ENCODE data around the gene DCDC2B. TPM values are rescaled to one million over a fixed set of nuclear protein-coding genes. Genes with fewer than 3 reads are reported as not detected.

DCDC2B gene
- total RNA-seq, 4 donors from 2014 or later: not detected

DNA sequence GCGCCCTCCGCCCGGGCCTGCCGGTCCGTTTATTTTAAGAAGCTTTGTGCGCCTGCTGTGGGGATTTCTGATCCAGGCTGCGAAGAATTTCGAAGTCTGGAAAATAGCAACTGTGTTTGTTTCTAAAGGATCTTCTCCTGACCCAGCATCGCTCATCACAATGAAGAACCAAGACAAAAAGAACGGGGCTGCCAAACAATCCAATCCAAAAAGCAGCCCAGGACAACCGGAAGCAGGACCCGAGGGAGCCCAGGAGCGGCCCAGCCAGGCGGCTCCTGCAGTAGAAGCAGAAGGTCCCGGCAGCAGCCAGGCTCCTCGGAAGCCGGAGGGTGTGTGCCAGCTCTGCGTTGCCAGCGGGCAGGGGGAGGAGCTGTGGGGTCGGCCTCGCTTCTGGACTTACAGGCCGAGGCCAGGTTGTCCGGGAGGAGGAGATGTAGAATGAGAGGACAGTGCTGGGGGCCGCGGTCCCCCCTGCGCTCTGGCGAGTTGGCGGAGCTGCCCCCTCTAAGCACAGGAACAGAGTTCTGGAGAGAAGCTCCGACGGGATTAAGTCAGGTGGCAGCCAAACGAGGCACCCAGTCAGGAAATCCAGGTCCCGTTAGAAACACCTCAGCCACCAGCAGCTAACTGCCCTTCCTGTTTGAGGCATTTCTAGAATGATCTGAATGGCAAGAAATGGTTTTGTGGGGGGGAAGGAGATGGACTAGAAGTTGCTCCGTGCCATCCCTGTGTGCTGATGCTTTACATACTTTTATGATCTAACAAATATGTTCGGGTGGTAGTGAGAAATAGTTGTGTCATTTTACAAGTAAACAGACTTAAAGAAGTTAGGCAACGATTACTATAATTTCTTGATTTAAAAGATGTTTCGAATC lies 28.5 kb upstream of the DCDC2B start:
- 4 to 33% methylated on average over 3 to 36 of the region's 36 CpGs for WGBS, 2 donors (ENCODE audit: low coverage in 1 of 2)

DNA sequence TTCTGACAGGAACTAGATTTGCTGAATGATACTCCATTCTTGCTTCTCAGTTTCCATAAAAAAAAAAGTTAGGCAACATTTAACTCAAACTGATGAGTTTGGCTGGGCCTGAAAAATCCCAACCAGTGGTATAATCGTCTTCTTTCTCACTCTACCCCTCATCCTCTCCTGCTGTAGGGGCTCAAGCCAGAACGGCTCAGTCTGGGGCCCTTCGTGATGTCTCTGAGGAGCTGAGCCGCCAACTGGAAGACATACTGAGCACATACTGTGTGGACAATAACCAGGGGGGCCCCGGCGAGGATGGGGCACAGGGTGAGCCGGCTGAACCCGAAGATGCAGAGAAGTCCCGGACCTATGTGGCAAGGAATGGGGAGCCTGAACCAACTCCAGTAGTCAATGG lies 27.8 kb upstream of the DCDC2B start:
- intact Hi-C loops (cut with DNase I; ENCODE audit: low total_unique reads) (no loop called here), in situ Hi-C loops (cut with MboI; ENCODE audit: low pct_ligation_motif_present in 1 of 4, low pct_unique_long_range_greater_than_20kb in 1 of 4, low sequenced_read_pairs in 3 of 4) (no loop called here)
- Histone ChIP-seq H3K27ac (peak overlapping the region; percentile 94 to 98 (median 96)), H3K9me3 (no peaks in the 10 kb centered on the region), H3K36me3 (peaks cover 0 to 18% (median 7%) of the 10 kb centered on the region in 4 donors), H3K27me3 (no peaks in the 10 kb centered on the region), H3K4me1 (peaks cover 12 to 53% (median 39%) of the 10 kb centered on the region in 4 donors), H3K4me3 (peak overlapping the region in 3 of 4 donors; percentile 55 to 82 (median 73))
- DNase-seq: no peak
- TF ChIP-seq POLR2A (IDR thresholded peaks at IDR 0.05): no peak
- TF ChIP-seq EP300 (IDR thresholded peaks at IDR 0.05; ENCODE audit: low read depth): no peak
- TF ChIP-seq POLR2AphosphoS5 (IDR thresholded peaks at IDR 0.05): no peak
- TF ChIP-seq, protein P1, sequence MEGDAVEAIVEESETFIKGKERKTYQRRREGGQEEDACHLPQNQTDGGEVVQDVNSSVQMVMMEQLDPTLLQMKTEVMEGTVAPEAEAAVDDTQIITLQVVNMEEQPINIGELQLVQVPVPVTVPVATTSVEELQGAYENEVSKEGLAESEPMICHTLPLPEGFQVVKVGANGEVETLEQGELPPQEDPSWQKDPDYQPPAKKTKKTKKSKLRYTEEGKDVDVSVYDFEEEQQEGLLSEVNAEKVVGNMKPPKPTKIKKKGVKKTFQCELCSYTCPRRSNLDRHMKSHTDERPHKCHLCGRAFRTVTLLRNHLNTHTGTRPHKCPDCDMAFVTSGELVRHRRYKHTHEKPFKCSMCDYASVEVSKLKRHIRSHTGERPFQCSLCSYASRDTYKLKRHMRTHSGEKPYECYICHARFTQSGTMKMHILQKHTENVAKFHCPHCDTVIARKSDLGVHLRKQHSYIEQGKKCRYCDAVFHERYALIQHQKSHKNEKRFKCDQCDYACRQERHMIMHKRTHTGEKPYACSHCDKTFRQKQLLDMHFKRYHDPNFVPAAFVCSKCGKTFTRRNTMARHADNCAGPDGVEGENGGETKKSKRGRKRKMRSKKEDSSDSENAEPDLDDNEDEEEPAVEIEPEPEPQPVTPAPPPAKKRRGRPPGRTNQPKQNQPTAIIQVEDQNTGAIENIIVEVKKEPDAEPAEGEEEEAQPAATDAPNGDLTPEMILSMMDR (IDR thresholded peaks at IDR 0.05): no peak
- 40 to 64% methylated on average over 1 to 9 of the region's 9 CpGs for WGBS, 2 donors (ENCODE audit: low coverage in 1 of 2)

More for the DNA sequence above, 28.5 kb upstream of the DCDC2B start:
- TF ChIP-seq EP300 (IDR thresholded peaks at IDR 0.05; ENCODE audit: low read depth) (no peak), POLR2A (IDR thresholded peaks at IDR 0.05) (no peak), POLR2AphosphoS5 (IDR thresholded peaks at IDR 0.05) (no peak)
- TF ChIP-seq, protein P1 (IDR thresholded peaks at IDR 0.05): no peak
- DNase-seq: peak; percentile 62
- in situ Hi-C loops (cut with MboI; ENCODE audit: low pct_ligation_motif_present in 1 of 4, low pct_unique_long_range_greater_than_20kb in 1 of 4, low sequenced_read_pairs in 3 of 4) (no loop called here), intact Hi-C loops (cut with DNase I; ENCODE audit: low total_unique reads) (no loop called here)
- no peaks in the 10 kb centered on the region for H3K27me3 ChIP-seq
- peaks cover 0 to 13% (median 5%) of the 10 kb centered on the region in 4 donors for H3K36me3 ChIP-seq
- H3K27ac ChIP-seq: peak overlapping the region; percentile 94 to 98 (median 96)
- H3K4me3 ChIP-seq: peak overlapping the region; percentile 55 to 82 (median 74)
- H3K9me3 ChIP-seq: no peaks in the 10 kb centered on the region
- H3K4me1 ChIP-seq: peaks cover 12 to 53% (median 39%) of the 10 kb centered on the region in 4 donors

DNA sequence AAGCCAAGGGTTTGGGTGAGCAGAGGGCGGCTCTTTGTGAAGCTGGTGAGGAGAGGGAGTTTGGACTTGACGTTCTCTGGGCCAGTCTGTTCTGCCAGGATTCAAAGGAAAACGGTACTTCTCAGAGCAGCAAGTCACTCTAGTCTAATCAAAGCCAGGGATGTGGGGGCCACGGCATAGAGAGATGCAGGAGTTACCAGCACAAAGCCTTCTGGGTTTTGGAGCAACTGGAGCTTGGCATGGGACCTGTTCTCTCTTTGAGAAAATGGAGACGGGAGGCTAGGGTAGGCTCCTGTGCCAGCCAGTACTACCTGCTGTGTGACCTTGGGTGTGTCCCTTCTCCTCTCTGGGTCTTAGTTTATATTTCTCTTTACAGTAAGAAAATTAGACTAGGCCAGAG lies 27.3 kb upstream of the DCDC2B start:
- H3K9me3 ChIP-seq: no peaks in the 10 kb centered on the region
- intact Hi-C loops (cut with DNase I; ENCODE audit: low total_unique reads) (no loop called here), in situ Hi-C loops (cut with MboI; ENCODE audit: low pct_ligation_motif_present in 1 of 4, low pct_unique_long_range_greater_than_20kb in 1 of 4, low sequenced_read_pairs in 3 of 4) (no loop called here)
- TF ChIP-seq POLR2A (IDR thresholded peaks at IDR 0.05): no peak
- TF ChIP-seq EP300 (IDR thresholded peaks at IDR 0.05; ENCODE audit: low read depth): no peak
- TF ChIP-seq, protein P1 (IDR thresholded peaks at IDR 0.05): no peak
- no peak for TF ChIP-seq POLR2AphosphoS5 (IDR thresholded peaks at IDR 0.05)
- WGBS, 2 donors (ENCODE audit: low coverage in 1 of 2): 60 to 78% methylated on average over 1 to 5 of the region's 5 CpGs
- DNase-seq: no peak
- H3K36me3 ChIP-seq: peaks cover 0 to 21% (median 7%) of the 10 kb centered on the region in 4 donors
- H3K27ac ChIP-seq: peak overlapping the region; percentile 94 to 98 (median 96)
- peaks cover 12 to 53% (median 39%) of the 10 kb centered on the region in 4 donors for H3K4me1 ChIP-seq
- peak overlapping the region in 1 of 4 donors; percentile 82 for H3K4me3 ChIP-seq
- H3K27me3 ChIP-seq: no peaks in the 10 kb centered on the region

- 70 to 89% methylated on average over 2 to 6 of the region's 6 CpGs for WGBS, 2 donors (ENCODE audit: low coverage in 1 of 2)
- Histone ChIP-seq H3K4me3 (peak overlapping the region in 1 of 4 donors; percentile 82), H3K36me3 (peaks cover 0 to 21% (median 10%) of the 10 kb centered on the region in 4 donors), H3K27ac (no peak overlapping the region), H3K4me1 (peaks cover 12 to 53% (median 39%) of the 10 kb centered on the region in 4 donors), H3K27me3 (no peaks in the 10 kb centered on the region), H3K9me3 (no peaks in the 10 kb centered on the region)
- in situ Hi-C loops (cut with MboI; ENCODE audit: low pct_ligation_motif_present in 1 of 4, low pct_unique_long_range_greater_than_20kb in 1 of 4, low sequenced_read_pairs in 3 of 4) (no loop called here), intact Hi-C loops (cut with DNase I; ENCODE audit: low total_unique reads) (no loop called here)
- TF ChIP-seq, protein P1 (IDR thresholded peaks at IDR 0.05): no peak
- TF ChIP-seq POLR2A (IDR thresholded peaks at IDR 0.05) (no peak), EP300 (IDR thresholded peaks at IDR 0.05; ENCODE audit: low read depth) (no peak), POLR2AphosphoS5 (IDR thresholded peaks at IDR 0.05) (no peak)
- no peak for DNase-seq
These were observed 26.8 kb upstream of the DCDC2B start for GRCh38 chr1:32182060-32182459.
